Stimulated activated effector memory CD8-positive, alpha-beta T cell treated with anti-CD3 and anti-CD28 coated beads, Interleukin-12 subunit alpha, Interleukin-12 subunit beta, amount 100 ng/mL, for 72 hours (primary cell): ENCODE results near the gene MRNIP.
"Not testable (repeated sequence)": the region's sequence is repeated elsewhere in the genome, so short reads cannot be mapped to it uniquely, and the experiment has no call there.

Source experiments
- ATAC-seq: fragments of 150-1000 bp; cut with Tn5 transposase; 2 replicates; pipeline ENCODE4 v1.10.0; 2021
- DNase-seq, 2 donors: peaks; one replicate each; pipeline ENCODE4 v3.0.0; 2021 to 2022; ENCODE audit warnings: low spot score in 2 of 2
- H3K27ac Mint-ChIP-seq: one replicate; pipeline ENCODE4 v1.8.0; 2022; ENCODE audit warnings: mild to moderate bottlenecking, mixed read lengths
- H3K36me3 Mint-ChIP-seq: one replicate; pipeline ENCODE4 v1.8.0; 2022; ENCODE audit warnings: mild to moderate bottlenecking, mixed read lengths
- H3K4me1 Mint-ChIP-seq: one replicate; pipeline ENCODE4 v1.8.0; 2022; ENCODE audit warnings: mixed read lengths
- H3K4me3 Mint-ChIP-seq: one replicate; pipeline ENCODE4 v1.8.0; 2022; ENCODE audit warnings: mild to moderate bottlenecking, mixed read lengths
- H3K9me3 Mint-ChIP-seq: one replicate; pipeline ENCODE4 v1.8.0; 2022; ENCODE audit warnings: mixed read lengths

The MRNIP gene

GRCh38 chr5:179840766-179841165 is 17.9 kb downstream of the MRNIP start:
- Mint-ChIP-seq H3K4me1 (peaks cover 17% of the 10 kb centered on the region), H3K9me3 (peaks cover 4% of the 10 kb centered on the region), H3K36me3 (peaks cover 60% of the 10 kb centered on the region), H3K27ac (peak overlapping the region; percentile 73), H3K4me3 (no peak overlapping the region)
- ATAC-seq = no peak
- no peak for DNase-seq

- Mint-ChIP-seq H3K4me1 (peaks cover 21% of the 10 kb centered on the region), H3K9me3 (peaks cover 4% of the 10 kb centered on the region), H3K27ac (no peak overlapping the region), H3K4me3 (no peak overlapping the region), H3K36me3 (peaks cover 65% of the 10 kb centered on the region)
- ATAC-seq (no peak), DNase-seq (no peak)
These were observed 18.3 kb downstream of the MRNIP start for GRCh38 chr5:179840321-179840720.

GRCh38 chr5:179839328-179840256 is 19.0 kb downstream of the MRNIP start:
- Mint-ChIP-seq H3K27ac (no peak overlapping the region), H3K4me3 (no peak overlapping the region), H3K9me3 (no peaks in the 10 kb centered on the region), H3K4me1 (peaks cover 24% of the 10 kb centered on the region), H3K36me3 (peaks cover 72% of the 10 kb centered on the region)
- ATAC-seq = no peak
- DNase-seq = no peak

GRCh38 chr5:179837076-179838011 is 21.3 kb downstream of the MRNIP start:
- DNase-seq = no peak
- Mint-ChIP-seq H3K4me1 (peaks cover 36% of the 10 kb centered on the region), H3K9me3 (no peaks in the 10 kb centered on the region), H3K27ac (peak overlapping the region; percentile 92), H3K4me3 (peak overlapping the region; percentile 37), H3K36me3 (peaks cover 91% of the 10 kb centered on the region)
- ATAC-seq = no peak

- H3K36me3 Mint-ChIP-seq = peaks cover 97% of the 10 kb centered on the region
- no peak for DNase-seq
- no peaks in the 10 kb centered on the region for H3K9me3 Mint-ChIP-seq
- peak; percentile 89 for ATAC-seq
- H3K4me1 Mint-ChIP-seq = peaks cover 41% of the 10 kb centered on the region
- peak overlapping the region; percentile 37 for H3K4me3 Mint-ChIP-seq
- peak overlapping the region; percentile 92 for H3K27ac Mint-ChIP-seq
These were observed 22.2 kb downstream of the MRNIP start for GRCh38 chr5:179836225-179837019.

GRCh38 chr5:179834871-179835270 is 23.7 kb downstream of the MRNIP start:
- not testable (repeated sequence) for DNase-seq, H3K9me3 Mint-ChIP-seq, ATAC-seq, H3K27ac Mint-ChIP-seq, H3K4me3 Mint-ChIP-seq
- Mint-ChIP-seq H3K36me3 (peaks cover 97% of the 10 kb centered on the region), H3K4me1 (peaks cover 41% of the 10 kb centered on the region)

- no peaks in the 10 kb centered on the region for H3K9me3 Mint-ChIP-seq
- ATAC-seq (no peak), DNase-seq (no peak)
- peaks cover 97% of the 10 kb centered on the region for H3K36me3 Mint-ChIP-seq
- H3K4me1 Mint-ChIP-seq = peaks cover 44% of the 10 kb centered on the region
- H3K27ac Mint-ChIP-seq = peak overlapping the region; percentile 69
- no peak overlapping the region for H3K4me3 Mint-ChIP-seq
These were observed 24.5 kb downstream of the MRNIP start for GRCh38 chr5:179834120-179834519.

GRCh38 chr5:179833709-179834070 is 24.9 kb downstream of the MRNIP start:
- H3K4me3 Mint-ChIP-seq = no peak overlapping the region
- peaks cover 97% of the 10 kb centered on the region for H3K36me3 Mint-ChIP-seq
- H3K27ac Mint-ChIP-seq = peak overlapping the region; percentile 69
- H3K4me1 Mint-ChIP-seq = peaks cover 48% of the 10 kb centered on the region
- H3K9me3 Mint-ChIP-seq = no peaks in the 10 kb centered on the region
- ATAC-seq = no peak
- no peak for DNase-seq

- H3K4me3 Mint-ChIP-seq = no peak overlapping the region
- H3K27ac Mint-ChIP-seq = peak overlapping the region; percentile 69
- DNase-seq = no peak
These were observed 25.4 kb downstream of the MRNIP start for GRCh38 chr5:179833056-179833708.

GRCh38 chr5:179832039-179832745 is 26.4 kb downstream of the MRNIP start:
- Mint-ChIP-seq H3K27ac (peak overlapping the region; percentile 32), H3K4me1 (peaks cover 54% of the 10 kb centered on the region), H3K9me3 (no peaks in the 10 kb centered on the region), H3K36me3 (peaks cover 97% of the 10 kb centered on the region), H3K4me3 (no peak overlapping the region)
- no peak for ATAC-seq
- no peak for DNase-seq

More at GRCh38 chr5:179833056-179833708, 25.4 kb downstream of the MRNIP start:
- H3K4me1 Mint-ChIP-seq = peaks cover 51% of the 10 kb centered on the region
- peaks cover 97% of the 10 kb centered on the region for H3K36me3 Mint-ChIP-seq
- ATAC-seq = no peak
- H3K9me3 Mint-ChIP-seq = no peaks in the 10 kb centered on the region

GRCh38 chr5:179830818-179831468 is 27.7 kb downstream of the MRNIP start:
- ATAC-seq (no peak), DNase-seq (no peak)
- Mint-ChIP-seq H3K4me3 (no peak overlapping the region), H3K4me1 (peaks cover 46% of the 10 kb centered on the region), H3K36me3 (peaks cover 97% of the 10 kb centered on the region), H3K9me3 (no peaks in the 10 kb centered on the region), H3K27ac (peak overlapping the region; percentile 27)

GRCh38 chr5:179829732-179830435 is 28.7 kb downstream of the MRNIP start:
- peaks cover 44% of the 10 kb centered on the region for H3K4me1 Mint-ChIP-seq
- H3K36me3 Mint-ChIP-seq = peaks cover 97% of the 10 kb centered on the region
- ATAC-seq = no peak
- H3K27ac Mint-ChIP-seq = peak overlapping the region; percentile 27
- no peak overlapping the region for H3K4me3 Mint-ChIP-seq
- H3K9me3 Mint-ChIP-seq = no peaks in the 10 kb centered on the region
- DNase-seq = no peak
